ENCODE results near the gene DNAJC27. TPM values are rescaled to one million over a fixed set of nuclear protein-coding genes. Genes with fewer than 3 reads are reported as not detected.

The DNAJC27 gene
- total RNA-seq, 1 experiment from 2014 or later = 4.6 TPM

- no peak for DNase-seq (ENCODE audit: low read depth, low spot score)
- Histone ChIP-seq H3K9me2 (ENCODE audit: insufficient read depth) (no peaks in the 10 kb centered on the region), H3K4me3 (replicated peaks in 1 of 2; ENCODE audit: low read depth in 1 of 2, low read length in 2 of 2) (no peak overlapping the region), H3K9ac (ENCODE audit: low read length) (no peak overlapping the region), H3K79me2 (ENCODE audit: insufficient read depth, low read length) (no peaks in the 10 kb centered on the region), H3K36me3 (ENCODE audit: control insufficient read depth in 1 of 2, insufficient read depth in 2 of 2, low read length in 2 of 2) (no peaks in the 10 kb centered on the region), H2AFZ (ENCODE audit: low read depth, low read length, poor library complexity, severe bottlenecking) (no peak overlapping the region), H3K4me2 (ENCODE audit: low read length) (no peak overlapping the region), H3K9me3 (ENCODE audit: control insufficient read depth in 1 of 2, insufficient read depth in 1 of 2, low read depth in 1 of 2, low read length in 2 of 2) (no peaks in the 10 kb centered on the region), H3K4me1 (ENCODE audit: control insufficient read depth in 1 of 2, insufficient read depth in 2 of 2, low read length in 2 of 2) (peaks cover 0 to 5% of the 10 kb centered on the region in 2 experiments; a peak in 1 of 4 replicates), H4K20me1 (ENCODE audit: insufficient read depth) (no peaks in the 10 kb centered on the region), H3K27me3 (ENCODE audit: insufficient read depth, low read length) (no peaks in the 10 kb centered on the region), H3K27ac (ENCODE audit: low read depth, low read length) (no peak overlapping the region)
- no peak for ATAC-seq
- no TSS peak for BruUV-seq (replicated peaks)
- CTCF ChIA-PET = interaction anchor here (1.1 kb wide), 1 partner anchor 35 kb away, joined by 6 read pairs; no protein-coding TSS in a partner anchor
- POLR2A ChIA-PET = no interaction called here
- RAD21 ChIA-PET (ENCODE audit: low non-redundant PET in 1 of 2, low total read pairs in 2 of 2, uncharacterized antibody in 2 of 2, unreplicated experiment in 2 of 2) = no interaction called here
- intact Hi-C loops (cut with micrococcal nuclease) = no loop called here
- no peak for TF ChIP-seq TCF7L2 (IDR thresholded peaks at IDR 0.05; ENCODE audit: borderline replicate concordance, extremely low read depth, insufficient read depth, insufficient read length)
- TF ChIP-seq ZBTB33 (IDR thresholded peaks at IDR 0.05; ENCODE audit: extremely low read depth, insufficient replicate concordance, low read length) = no peak
- no peak for TF ChIP-seq ATF3 (IDR thresholded peaks at IDR 0.05)
- no peak for TF ChIP-seq POLR2A (IDR thresholded peaks at IDR 0.05; ENCODE audit: borderline replicate concordance, extremely low read depth, insufficient read depth, insufficient read length)
- no peak for TF ChIP-seq CEBPB (IDR thresholded peaks at IDR 0.05; ENCODE audit: low read depth)
- TF ChIP-seq POLR2AphosphoS5 (IDR thresholded peaks at IDR 0.05; ENCODE audit: low read depth, low read length) = no peak
- no peak for TF ChIP-seq CBX3 (IDR thresholded peaks at IDR 0.05; ENCODE audit: low read depth)
- no peak for TF ChIP-seq REST (IDR thresholded peaks at IDR 0.05; ENCODE audit: low read depth)
- TF ChIP-seq EZH2phosphoT487 (IDR thresholded peaks at IDR 0.05; ENCODE audit: borderline replicate concordance) = no peak
- TF ChIP-seq SP1 (IDR thresholded peaks at IDR 0.05; ENCODE audit: low read depth) = no peak
- no peak for TF ChIP-seq SRF (IDR thresholded peaks at IDR 0.05; ENCODE audit: low read depth)
- no peak for TF ChIP-seq ZFX (IDR thresholded peaks at IDR 0.05)
- no peak for TF ChIP-seq ELF1 (IDR thresholded peaks at IDR 0.05; ENCODE audit: borderline replicate concordance, low read depth)
- TF ChIP-seq SIN3A (IDR thresholded peaks at IDR 0.05; ENCODE audit: low read depth) = no peak
Observed at GRCh38 chr2:25009954-25010353, 38.2 kb upstream of the DNAJC27 start.

Data from HCT116 (cell line).